ENCODE results near the gene GPR33.
"Not testable (repeated sequence)": the region's sequence is repeated elsewhere in the genome, so short reads cannot be mapped to it uniquely, and the experiment has no call there.

Gene GPR33, protein sequence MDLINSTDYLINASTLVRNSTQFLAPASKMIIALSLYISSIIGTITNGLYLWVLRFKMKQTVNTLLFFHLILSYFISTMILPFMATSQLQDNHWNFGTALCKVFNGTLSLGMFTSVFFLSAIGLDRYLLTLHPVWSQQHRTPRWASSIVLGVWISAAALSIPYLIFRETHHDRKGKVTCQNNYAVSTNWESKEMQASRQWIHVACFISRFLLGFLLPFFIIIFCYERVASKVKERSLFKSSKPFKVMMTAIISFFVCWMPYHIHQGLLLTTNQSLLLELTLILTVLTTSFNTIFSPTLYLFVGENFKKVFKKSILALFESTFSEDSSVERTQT

DNA sequence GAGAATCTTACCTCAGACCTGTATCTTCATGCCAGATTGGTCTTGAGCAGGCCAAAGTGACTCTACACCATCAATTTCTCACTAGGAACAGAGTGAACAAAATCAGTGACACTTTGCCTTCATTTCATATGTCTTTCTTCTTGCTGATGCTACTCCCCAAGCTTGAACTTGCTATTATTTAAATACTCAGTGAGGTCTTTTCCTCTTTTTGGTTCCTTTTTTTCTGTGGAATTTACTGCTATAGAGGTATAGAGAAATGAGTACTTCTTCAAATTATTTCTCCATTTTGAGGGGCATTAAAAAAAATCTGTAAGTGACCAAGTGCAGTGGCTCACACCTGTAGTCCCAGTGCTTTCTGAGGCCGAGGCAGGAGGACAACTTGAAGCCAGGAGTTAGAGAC, at the start of gene GPR33:
TSS of gene GPR33 (minus strand) at position 154 of the 400 bp plus-strand sequence. CDS start 4,074 bp downstream, outside the sequence.
- no peak for DNase-seq

DNA sequence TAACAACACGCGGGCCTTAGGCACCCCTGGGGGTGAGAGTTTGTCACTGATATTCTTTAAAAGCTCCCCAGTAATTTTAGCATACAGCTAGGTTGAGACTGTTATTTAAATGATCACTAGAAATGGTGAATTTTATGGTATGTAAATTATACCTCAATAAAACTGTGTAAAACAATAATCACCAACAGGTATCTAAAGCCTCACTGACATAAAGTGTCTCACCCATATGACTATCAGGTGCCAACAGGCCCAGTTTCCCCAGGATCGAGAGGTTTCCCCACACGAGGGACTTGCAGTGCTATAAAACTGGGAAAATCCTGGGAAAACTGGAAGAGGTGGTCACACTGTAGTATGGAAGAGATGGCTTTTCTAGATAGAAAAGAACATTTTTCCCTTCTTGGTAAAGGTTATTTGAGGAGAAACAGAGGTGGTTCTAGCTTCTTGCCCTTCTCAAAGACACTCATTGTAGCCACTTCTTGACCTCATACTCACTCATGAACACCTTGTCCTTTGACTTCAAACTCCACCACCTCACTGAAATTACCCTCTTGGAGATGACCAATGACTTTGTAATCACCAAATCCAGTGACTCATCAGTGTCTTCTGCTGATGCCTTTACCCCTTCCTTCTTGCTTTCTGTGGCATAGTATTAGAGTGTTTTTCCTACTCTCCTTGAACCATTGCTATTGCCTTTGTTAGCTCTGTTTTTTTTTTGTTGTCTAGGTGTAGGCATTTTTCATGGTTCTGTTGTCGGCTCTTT, 48.5 kb upstream of the GPR33 start:
- DNase-seq = no peak

DNA sequence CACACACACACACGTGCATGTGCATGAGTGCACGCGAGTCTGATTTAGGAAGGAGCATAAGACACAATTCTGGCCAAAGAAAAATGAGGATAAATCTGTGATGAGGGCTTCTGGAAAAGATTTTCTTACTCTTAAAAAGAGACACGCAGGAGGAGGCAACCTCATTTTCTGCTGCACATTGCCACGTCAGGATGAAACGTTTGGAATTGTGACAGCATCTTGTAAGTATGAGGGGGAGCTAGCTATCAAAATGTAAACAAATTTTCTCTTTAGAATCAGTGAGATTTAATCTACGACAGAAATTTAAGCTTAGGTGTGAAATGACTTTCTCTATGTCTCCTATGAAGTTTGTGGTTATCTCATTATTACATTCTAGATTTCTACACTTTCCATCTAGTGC, 42.3 kb upstream of the GPR33 start:
- peak in 1 of 58 donors; percentile 1 for DNase-seq

DNA sequence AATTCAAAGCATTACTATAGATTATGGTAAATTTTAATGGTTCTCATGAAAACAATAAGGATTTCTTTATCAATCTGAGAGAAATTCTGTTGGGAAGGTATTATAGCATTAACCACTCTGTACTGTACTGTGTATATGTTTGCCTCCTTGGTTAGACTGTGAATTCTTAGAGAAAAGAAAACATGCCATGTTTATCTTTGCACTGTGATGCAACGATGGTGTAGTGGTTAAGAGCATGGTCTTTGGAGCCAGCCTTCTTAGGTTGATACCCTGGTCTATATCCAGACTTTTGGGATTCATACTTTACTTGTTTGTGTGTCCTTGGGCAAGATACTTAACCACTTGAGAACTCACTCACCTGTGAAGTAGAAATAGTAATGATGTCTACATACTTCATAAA, 41.2 kb upstream of the GPR33 start:
- no peak for DNase-seq

DNA sequence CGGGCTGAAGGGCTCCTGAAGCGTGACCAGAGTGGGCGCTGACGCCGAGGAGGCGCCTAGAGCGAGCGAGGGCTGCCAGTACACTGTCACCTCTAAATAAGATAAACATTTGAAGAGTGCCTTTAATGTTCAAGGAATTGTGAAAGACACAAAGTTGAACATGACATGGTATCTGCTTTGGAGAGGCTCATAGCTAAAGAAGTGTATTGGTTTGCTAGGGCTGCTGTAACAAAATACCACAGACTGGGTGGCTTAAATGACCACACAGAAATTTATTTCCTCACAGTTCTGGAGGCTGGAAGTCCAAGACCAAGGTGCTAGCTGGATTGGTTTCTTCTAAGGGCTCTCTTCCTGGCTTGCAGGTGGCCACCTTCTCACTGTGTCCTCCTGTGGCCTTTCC, 39.7 kb upstream of the GPR33 start:
- no peak for DNase-seq

DNA sequence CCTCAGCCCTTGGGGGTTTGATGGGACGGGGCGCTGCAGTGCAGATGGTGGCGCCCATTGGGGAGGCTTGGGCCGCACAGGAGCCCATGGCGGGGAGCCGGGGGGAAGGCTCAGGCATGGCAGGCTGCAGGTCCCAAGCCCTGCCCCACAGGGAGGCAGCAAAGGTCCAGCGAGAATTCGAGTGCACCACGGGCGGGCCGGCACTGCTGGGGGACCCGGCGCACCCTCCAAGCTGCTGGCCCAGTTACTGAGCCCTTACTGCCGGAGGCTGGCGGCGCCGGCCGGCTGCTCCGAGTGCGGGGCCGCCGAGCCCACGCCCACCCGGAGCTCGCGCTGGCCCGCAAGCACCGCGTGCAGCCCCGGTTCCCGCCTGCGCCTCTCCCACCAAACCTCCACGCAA, 39.2 kb upstream of the GPR33 start:
- no peak for DNase-seq

DNA sequence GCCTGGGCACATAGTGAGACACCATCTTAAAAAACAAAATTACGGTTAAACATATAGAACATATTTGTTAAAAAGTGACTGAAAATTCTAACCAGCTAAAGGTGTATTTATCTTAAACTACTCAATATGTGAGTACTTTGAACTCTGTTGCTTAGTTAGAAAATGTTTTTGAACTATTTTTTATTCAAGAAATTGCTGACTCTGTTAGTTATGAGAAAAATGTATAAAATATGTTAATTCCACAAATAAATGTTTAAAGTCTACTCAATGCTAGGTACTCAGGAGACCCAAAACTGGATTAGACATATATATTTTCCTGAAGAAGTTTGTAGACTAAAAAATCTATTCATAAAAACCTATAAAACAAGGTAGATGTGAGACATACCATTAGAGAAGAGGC, 23.0 kb upstream of the GPR33 start:
- no peak for DNase-seq

DNA sequence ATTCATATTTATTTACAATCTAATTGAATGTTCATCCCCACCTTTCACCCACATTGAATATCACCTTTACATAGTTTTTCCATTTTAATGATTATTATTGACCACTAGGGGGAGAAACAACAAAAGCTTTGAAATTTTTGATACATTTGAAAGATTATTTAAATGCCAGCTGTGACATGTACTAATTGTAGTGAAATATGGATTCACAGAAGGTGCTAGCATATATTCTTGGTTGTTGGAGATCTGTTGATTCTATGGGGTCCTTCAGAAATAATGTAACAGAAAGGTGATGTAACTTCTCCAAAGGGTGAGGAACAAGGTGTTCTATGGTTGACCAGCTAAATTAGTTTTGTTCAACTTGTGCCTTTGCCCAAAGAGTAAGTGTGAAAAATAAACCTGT, 22.4 kb upstream of the GPR33 start:
- no peak for DNase-seq

DNA sequence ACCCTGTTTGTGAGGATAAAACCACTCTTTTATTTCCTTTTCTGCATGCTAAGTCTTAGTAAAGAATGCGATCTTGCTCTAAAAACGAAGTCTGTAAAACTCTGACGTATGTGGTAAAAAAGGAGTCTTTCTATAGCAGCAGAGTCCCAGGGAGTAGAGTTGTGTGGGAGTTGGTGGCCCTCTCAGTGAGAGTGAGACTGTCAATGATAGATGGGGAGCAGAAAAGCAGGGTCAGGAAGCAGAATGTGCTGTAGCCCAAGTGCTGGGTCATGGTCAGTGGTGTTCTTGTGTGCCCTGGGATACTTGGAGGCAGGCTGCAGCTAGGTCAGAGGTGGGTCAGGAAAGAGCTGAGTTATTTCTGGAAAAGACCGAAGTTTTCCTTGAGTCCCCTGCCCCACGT, 20.3 kb upstream of the GPR33 start:
- DNase-seq = peak in 1 of 58 donors; percentile 5

DNA sequence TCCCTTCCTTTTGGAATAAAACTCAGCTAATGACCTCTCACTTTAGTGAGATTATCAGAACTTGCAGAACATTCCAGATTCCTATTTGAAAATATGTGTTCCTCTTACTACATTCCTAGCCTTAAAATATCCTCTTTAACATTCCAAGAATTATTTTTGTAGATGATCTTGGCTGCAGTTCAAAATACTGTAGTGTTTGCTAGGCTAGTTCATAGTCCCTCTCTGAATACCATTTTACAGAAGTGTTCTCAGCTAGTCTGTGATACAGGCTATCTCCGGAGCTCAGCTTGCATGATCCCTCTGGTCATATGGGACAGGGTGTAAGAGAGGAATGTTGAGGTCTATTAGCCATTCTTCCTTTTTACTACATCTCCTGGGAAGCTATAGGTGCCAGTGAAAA, 17.6 kb upstream of the GPR33 start:
- DNase-seq = no peak

DNA sequence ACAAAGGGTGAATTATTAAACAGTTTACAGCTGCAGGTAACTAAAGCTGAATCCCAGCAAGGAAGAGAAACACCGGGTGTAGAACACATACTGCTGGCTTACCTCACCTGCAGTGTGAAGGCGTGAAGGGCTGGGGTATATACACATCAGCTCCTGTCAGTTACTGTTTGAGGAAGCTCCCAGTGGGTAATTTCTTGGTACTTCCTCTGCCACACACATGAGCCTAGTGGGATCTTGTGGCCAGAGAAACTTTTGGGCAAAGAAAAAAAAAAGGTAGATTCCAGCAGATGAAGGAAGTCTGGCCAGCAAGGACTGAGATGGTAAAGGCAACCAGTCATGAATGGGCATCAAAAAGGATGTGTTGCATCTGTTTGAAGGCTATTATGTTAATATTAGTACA, 14.0 kb upstream of the GPR33 start:
- DNase-seq = no peak

DNA sequence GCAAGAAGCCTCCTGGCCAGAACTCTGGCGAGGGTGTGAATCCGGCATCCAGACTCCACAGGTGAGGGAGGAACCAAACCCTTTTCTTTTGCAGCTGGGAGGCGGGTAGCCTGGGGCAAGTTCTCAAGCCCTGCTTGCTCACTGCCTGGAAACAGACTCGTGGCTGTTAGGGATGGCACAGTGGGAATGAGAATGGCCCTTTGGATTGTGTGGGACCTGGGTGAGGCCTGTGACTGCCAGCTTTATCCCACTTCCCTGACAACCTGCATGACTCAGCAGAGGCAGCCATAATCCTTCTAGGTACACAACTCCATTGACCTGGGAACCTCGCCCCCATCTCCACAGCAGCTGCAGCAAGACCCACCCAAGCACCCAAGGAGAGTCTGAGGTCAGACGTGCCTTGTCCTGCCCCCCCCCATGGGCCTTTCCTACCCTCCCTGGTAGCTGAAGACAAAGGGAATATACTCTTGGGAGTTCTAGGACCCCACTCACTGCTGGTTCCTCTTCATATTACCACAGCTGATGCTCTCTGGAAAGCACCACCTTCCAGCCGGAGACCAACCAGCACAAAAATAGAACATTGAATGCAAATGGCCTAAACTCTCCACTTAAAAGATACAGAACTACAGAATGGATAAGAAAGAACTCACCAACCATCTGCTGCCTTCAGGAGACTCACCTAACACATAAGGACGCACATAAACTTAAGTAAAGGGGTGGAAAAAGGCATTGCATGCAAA, 5.1 kb upstream of the GPR33 start:
- no peak for DNase-seq

DNA sequence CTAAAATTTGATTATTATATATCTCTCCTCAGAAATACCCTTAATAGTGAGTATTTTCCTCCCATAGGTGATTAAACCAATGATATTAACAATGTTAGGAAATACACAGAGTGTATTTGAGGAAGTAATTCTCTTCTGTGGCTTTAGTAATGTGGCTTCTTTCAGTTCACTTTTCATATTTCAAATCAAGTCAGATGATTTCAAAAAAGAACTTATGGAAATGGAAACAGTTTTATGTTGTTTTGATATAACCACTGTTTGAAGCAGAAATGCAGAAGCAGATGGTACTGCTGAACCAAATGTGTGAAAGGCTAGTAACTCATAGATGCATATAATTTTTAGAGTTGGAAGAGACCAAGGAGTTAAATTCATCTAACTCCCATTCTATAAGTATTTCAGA, 1.9 kb upstream of the GPR33 start:
- DNase-seq = no peak

DNA sequence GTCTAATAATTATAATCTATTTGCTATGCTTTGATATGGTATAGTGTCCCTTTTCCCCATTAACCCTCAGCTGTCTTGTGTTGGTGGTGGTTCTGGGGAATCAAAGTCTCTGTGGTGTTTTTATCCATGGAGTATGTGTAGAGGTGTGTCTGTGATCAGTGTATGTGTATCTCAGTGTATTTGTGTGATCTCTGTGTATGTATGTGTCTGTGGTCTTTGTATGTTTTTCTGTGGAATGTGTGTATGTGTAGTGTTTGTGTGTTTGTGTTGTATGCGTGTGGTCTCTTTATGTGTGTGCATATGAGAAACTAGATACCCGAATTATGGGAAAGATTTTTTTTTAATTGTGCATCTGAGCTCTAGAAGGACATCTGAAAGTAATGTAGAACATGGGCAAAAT, 1.1 kb downstream of the GPR33 start:
- DNase-seq = no peak

DNA sequence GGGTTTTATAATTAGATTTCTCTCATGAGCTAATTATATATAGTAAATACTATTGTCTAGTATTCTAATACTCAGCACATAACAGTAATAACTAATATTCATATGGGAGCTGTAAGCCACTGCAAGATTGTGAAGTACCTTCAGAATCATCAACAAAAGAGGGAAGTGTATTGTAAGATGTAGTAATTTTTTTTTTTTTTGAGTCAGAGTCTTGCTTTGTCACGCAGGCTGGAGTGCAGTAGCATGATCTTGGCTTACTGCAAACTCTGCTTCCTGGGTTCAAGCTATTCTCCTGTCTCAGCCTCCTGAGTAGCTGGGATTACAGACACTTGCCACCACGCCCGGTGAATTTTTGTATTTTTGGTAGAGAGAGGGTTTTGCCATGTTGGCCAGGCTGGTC, 3.1 kb downstream of the GPR33 start:
- no peak for DNase-seq

DNA sequence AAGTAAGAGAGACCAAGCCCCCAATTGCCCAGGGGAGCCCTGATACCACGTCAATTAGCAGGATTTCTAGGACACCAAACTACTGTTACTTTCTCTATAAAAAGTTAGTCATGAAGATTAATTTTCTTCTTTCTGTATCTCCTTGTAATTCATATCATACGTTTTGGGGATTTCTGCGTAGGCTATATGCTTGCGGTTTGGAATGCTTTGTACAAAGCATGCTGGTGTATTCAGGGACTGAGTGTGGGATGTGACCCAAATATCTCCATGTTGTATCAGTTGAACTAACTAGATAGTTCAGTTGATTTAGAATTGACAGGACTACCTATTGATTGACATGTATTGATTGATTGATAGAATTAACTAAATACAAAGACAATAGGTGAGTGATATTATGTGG, 7.7 kb downstream of the GPR33 start:
- DNase-seq = no peak

DNA sequence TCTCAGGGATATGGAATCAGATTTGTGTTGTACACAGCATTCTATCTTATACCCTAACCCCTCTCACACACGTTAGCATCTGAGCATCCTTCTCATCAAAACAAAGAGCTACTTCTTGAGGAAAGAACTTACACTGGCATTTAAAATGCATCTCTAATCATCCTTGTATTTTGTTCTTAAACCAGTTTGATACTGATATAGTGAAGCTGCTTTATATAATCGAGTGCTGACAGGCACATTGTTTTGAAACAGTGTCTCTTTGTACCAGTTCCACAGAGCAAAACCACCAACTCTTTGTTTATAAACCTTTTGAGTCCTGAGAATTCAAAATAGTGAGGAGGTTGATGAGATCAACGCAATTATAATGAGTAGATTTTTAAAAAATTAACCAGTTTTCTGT, 8.8 kb downstream of the GPR33 start:
- peak in 2 of 58 donors; percentile 4 to 67 for DNase-seq

DNA sequence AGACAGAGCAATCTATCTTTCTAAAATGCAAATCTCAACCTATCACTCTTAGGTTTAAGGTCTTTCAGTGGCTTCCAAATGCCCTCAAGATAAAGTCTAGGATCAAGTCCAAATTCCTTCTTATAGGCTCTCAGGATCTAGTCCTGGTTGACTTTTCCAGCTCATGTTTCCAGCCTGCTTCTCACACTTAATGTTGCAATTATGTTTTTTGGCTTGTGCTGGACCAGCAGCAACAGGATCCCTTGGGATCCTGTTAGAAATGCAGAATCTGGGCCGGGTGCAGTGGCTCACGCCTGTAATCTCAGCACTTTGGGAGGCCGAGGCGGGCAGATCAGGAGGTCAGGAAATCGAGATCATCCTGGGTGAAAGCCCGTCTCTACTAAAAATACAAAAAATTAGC, 10.6 kb downstream of the GPR33 start:
- no peak for DNase-seq

DNA sequence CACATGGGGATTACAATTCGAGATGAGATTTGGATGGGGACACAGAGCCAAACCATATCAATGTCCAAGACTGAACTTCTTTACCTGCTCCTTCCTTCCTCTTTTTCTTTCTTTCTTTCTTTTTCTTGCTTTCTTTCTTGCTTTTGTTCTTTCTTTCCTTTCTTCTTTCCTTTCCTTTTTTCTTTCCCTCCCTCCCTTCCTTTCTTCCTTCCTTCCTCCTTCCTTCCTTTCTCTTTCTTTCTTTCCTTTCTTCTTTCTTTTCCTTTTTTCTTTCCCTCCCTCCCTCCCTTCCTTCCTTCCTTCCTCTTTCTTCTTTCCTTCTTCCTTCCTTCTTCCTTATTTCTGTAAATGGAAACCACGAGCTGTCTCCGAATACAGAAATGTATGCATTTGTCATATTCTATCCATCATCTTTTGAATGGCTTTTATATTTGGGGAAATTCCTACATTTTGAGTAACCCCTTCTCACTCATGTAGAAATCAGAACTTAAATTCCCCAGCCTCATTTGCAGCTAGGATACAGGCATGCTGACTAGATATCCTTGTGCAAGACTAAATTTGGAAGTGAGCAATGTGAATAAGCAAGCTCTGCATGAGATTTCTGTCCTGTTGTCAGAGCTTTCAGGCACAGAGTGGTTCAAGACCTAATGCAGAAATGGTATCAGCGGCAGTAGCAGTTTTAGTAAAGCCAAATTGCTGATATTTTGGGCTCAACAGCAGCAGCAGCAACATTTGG, 11.5 kb downstream of the GPR33 start:
- DNase-seq = no peak

DNA sequence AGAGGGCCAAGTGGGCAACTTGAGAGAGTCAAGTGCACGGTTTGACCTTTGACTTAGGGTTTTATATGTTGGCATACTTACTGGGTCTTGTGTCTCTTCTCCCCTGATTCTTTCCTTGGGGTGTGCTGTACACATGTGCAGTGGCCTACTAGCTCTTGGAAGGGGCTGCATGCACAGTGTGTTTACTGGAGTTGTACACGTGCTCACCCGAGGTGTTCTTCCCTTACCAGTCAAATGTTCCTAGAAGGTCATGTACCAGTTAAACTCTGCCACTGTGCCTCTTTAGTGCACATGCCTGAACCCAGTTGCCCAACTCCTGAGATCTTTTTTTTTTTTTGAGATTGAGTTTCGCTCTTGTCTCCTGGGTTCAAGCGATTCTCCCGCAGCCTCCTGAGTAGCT, 21.3 kb downstream of the GPR33 start:
- DNase-seq = no peak

DNA sequence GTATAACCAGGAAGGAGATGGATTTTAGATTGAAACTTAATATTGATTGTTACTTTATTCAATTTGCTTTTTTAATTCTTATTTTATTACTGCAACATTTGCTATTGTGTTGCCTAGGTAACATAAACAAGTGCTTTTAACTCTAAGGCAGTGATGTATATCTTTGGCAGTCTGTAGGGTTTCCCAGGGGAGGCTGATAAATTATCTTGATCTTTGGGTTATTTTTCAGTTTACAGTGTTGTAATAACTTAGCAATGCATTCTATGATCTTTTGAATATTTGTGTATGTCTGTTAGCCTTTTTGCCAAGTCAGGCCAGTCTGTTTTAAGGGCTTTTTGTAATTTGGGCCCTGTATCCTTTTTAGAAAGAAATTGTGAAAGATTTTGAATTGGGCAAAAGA, 22.7 kb downstream of the GPR33 start:
- DNase-seq = no peak

DNA sequence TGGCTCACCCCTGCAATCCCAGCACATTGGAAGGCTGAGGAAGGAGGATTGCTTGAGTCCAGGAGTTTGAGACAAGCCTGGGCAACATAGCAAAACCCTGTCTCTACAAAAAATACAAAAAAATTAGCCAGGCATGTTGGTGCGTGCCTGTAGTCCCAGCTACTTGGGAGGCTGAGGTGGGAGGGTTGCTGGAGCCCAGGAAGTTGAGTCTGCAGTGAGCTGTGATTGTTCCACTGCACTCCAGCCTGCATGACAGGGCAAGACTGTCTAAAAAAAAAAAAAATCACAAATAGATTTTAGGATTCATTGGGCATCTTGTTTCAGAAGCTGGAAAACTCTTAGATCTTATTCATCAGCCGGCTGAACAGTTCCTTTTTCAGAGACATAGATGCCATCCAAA, 25.4 kb downstream of the GPR33 start:
- DNase-seq = not testable (repeated sequence)

Data from anterior cingulate cortex (tissue), 58 donors.